Measurements from ENCODE around the gene TNFRSF1A. TPM values are rescaled to one million over a fixed set of nuclear protein-coding genes. Genes with fewer than 3 reads are reported as not detected.

TNFRSF1A gene
- total RNA-seq, 2 donors from 2014 or later = 62.9 to 176 TPM

- Histone ChIP-seq H3K27me3 (no peaks in the 10 kb centered on the region), H3K9me3 (no peaks in the 10 kb centered on the region), H3K27ac (peak within 1 kb of the TSS in 1 of 2 donors; percentile 9), H3K4me3 (no peak within 1 kb of the TSS), H3K4me1 (peaks cover 0 to 34% of the 10 kb centered on the region in 2 donors), H3K36me3 (no peaks in the 10 kb centered on the region)
- no peak for DNase-seq (ENCODE audit: low spot score)
- no peak for TF ChIP-seq CTCF (IDR thresholded peaks at IDR 0.05)
These were observed 33.6 kb upstream of the TNFRSF1A start, which contains the start of gene SCNN1A for GRCh38 chr12:6375269-6376078. Gene SCNN1A (minus strand): TSS chr12:6375563. CDS start chr12:6374783, 780 bp downstream.

- no peak for DNase-seq (ENCODE audit: low spot score)
- TF ChIP-seq CTCF (IDR thresholded peaks at IDR 0.05) = no peak
- peaks cover 0 to 34% of the 10 kb centered on the region in 2 donors for H3K4me1 ChIP-seq
- H3K36me3 ChIP-seq = no peaks in the 10 kb centered on the region
- no peaks in the 10 kb centered on the region for H3K9me3 ChIP-seq
- no peak overlapping the region for H3K4me3 ChIP-seq
- H3K27me3 ChIP-seq = no peaks in the 10 kb centered on the region
- H3K27ac ChIP-seq = no peak overlapping the region
These were observed 32.9 kb upstream of the TNFRSF1A start for GRCh38 chr12:6374786-6375160.

GRCh38 chr12:6374028-6374785 lies 32.3 kb upstream of the TNFRSF1A start:
- Histone ChIP-seq H3K27ac (no peak overlapping the region), H3K4me3 (no peak overlapping the region), H3K4me1 (peaks cover 0 to 34% of the 10 kb centered on the region in 2 donors), H3K9me3 (no peaks in the 10 kb centered on the region), H3K27me3 (no peaks in the 10 kb centered on the region), H3K36me3 (no peaks in the 10 kb centered on the region)
- no peak for TF ChIP-seq CTCF (IDR thresholded peaks at IDR 0.05)
- DNase-seq (ENCODE audit: low spot score) = no peak

- Histone ChIP-seq H3K9me3 (no peaks in the 10 kb centered on the region), H3K4me3 (no peak overlapping the region), H3K27ac (no peak overlapping the region), H3K4me1 (peaks cover 0 to 31% of the 10 kb centered on the region in 2 donors), H3K27me3 (no peaks in the 10 kb centered on the region), H3K36me3 (no peaks in the 10 kb centered on the region)
- no peak for DNase-seq (ENCODE audit: low spot score)
- no peak for TF ChIP-seq CTCF (IDR thresholded peaks at IDR 0.05)
These were observed 31.3 kb upstream of the TNFRSF1A start for GRCh38 chr12:6373022-6373787.

- Histone ChIP-seq H3K9me3 (no peaks in the 10 kb centered on the region), H3K27ac (peak overlapping the region; percentile 41 to 50), H3K36me3 (no peaks in the 10 kb centered on the region), H3K4me1 (peaks cover 0 to 26% of the 10 kb centered on the region in 2 donors), H3K4me3 (no peak overlapping the region), H3K27me3 (no peaks in the 10 kb centered on the region)
- no peak for DNase-seq (ENCODE audit: low spot score)
- TF ChIP-seq CTCF (IDR thresholded peaks at IDR 0.05) = no peak
These were observed 30.6 kb upstream of the TNFRSF1A start for GRCh38 chr12:6372403-6373003.
